ENCODE data around the gene PROM1.

The PROM1 gene

DNA sequence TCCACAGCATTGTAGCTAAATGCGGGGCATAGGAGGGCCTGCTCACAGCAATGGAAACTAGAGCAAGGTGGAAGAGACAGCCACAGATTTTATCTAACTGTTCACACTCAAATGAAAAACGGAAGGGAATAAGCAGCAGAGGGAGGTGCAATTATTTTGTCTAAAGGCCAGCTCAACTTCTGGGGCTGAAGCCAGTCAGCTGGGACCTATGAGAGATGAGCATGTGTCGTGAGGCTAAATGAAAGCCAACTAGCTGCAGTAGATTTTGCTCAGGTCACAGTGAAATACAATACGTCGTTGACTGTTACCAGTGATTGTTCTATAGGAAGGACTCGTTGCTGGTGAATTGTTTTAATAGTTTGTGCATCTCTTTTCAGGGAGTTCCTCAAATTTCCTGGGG, 94.4 kb downstream of the PROM1 start:
- Histone ChIP-seq H3K36me3 (ENCODE audit: control insufficient read depth in 2 of 2, insufficient read depth in 1 of 2, low read length in 2 of 2) (no peaks in the 10 kb centered on the region), H3K9me3 (ENCODE audit: control insufficient read depth, insufficient read depth, low read depth, low read length) (no peaks in the 10 kb centered on the region), H3K4me3 (ENCODE audit: low read depth, low read length) (no peak overlapping the region), H3K27ac (ENCODE audit: extremely low read depth, low read depth, low read length) (no peak overlapping the region), H3K4me1 (ENCODE audit: control insufficient read depth, insufficient read depth, low read length) (no peaks in the 10 kb centered on the region)
- ChIA-PET POLR2A (no interaction called here), CTCF (interaction anchor here (1.8 kb wide), 1 partner anchor 12 kb away, joined by 7 read pairs; no protein-coding TSS in a partner anchor)
- no peak for TF ChIP-seq ZXDB (tag by site-specific recombination; IDR thresholded peaks at IDR 0.05)
- no peak for TF ChIP-seq ZNF610 (tag by site-specific recombination; IDR thresholded peaks at IDR 0.05; ENCODE audit: borderline replicate concordance)
- no peak for TF ChIP-seq ZNF596 (tag by site-specific recombination; IDR thresholded peaks at IDR 0.05)
- no peak for TF ChIP-seq GLIS2 (tag by site-specific recombination; IDR thresholded peaks at IDR 0.05)
- TF ChIP-seq BCL6B (tag by site-specific recombination; IDR thresholded peaks at IDR 0.05): no peak
- TF ChIP-seq, protein P1, sequence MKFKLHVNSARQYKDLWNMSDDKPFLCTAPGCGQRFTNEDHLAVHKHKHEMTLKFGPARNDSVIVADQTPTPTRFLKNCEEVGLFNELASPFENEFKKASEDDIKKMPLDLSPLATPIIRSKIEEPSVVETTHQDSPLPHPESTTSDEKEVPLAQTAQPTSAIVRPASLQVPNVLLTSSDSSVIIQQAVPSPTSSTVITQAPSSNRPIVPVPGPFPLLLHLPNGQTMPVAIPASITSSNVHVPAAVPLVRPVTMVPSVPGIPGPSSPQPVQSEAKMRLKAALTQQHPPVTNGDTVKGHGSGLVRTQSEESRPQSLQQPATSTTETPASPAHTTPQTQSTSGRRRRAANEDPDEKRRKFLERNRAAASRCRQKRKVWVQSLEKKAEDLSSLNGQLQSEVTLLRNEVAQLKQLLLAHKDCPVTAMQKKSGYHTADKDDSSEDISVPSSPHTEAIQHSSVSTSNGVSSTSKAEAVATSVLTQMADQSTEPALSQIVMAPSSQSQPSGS (tag by site-specific recombination; IDR thresholded peaks at IDR 0.05; ENCODE audit: low read depth): no peak
- TF ChIP-seq HOXC10 (CRISPR knock-in tag; IDR thresholded peaks at IDR 0.05): no peak
- no peak for TF ChIP-seq ZNF221 (tag by site-specific recombination; IDR thresholded peaks at IDR 0.05; ENCODE audit: borderline replicate concordance)
- TF ChIP-seq ZNF560 (tag by site-specific recombination; IDR thresholded peaks at IDR 0.05; ENCODE audit: borderline replicate concordance): no peak
- TF ChIP-seq, protein P2, sequence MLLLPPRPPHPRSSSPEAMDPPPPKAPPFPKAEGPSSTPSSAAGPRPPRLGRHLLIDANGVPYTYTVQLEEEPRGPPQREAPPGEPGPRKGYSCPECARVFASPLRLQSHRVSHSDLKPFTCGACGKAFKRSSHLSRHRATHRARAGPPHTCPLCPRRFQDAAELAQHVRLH (tag by site-specific recombination; IDR thresholded peaks at IDR 0.05): no peak
- no peak for TF ChIP-seq ZNF24 (tag by site-specific recombination; IDR thresholded peaks at IDR 0.05)
- TF ChIP-seq ZNF146 (tag by site-specific recombination; IDR thresholded peaks at IDR 0.05): no peak
- TF ChIP-seq ZNF121 (tag by site-specific recombination; IDR thresholded peaks at IDR 0.05): no peak

DNA sequence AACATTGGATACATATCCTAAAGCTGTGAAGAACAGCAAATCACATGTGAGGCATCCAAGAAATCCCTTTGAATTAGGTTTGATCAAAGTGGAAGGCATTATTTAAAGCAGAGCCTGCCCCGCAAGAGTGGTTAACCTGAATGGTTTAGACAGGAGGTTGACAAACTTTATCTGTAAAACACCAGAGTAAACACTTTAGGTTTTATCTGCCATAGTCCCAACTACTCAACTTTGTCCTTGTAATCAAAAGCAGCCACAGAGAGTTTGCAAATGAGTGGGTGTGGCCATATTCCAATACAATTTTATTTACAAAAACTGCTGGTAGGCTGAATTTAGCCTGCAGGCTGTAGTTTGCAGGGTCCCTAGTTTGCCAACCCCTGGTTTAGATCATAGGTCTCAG, 95.6 kb downstream of the PROM1 start:
- Histone ChIP-seq H3K27ac (ENCODE audit: extremely low read depth, low read depth, low read length) (no peak overlapping the region), H3K9me3 (ENCODE audit: control insufficient read depth, insufficient read depth, low read depth, low read length) (no peaks in the 10 kb centered on the region), H3K4me3 (ENCODE audit: low read depth, low read length) (no peak overlapping the region), H3K4me1 (ENCODE audit: control insufficient read depth, insufficient read depth, low read length) (no peaks in the 10 kb centered on the region), H3K36me3 (ENCODE audit: control insufficient read depth in 2 of 2, insufficient read depth in 1 of 2, low read length in 2 of 2) (no peaks in the 10 kb centered on the region)
- ChIA-PET POLR2A (no interaction called here), CTCF (interaction anchor here (1.8 kb wide), 1 partner anchor 13 kb away, joined by 7 read pairs; no protein-coding TSS in a partner anchor)
- TF ChIP-seq, protein P3, sequence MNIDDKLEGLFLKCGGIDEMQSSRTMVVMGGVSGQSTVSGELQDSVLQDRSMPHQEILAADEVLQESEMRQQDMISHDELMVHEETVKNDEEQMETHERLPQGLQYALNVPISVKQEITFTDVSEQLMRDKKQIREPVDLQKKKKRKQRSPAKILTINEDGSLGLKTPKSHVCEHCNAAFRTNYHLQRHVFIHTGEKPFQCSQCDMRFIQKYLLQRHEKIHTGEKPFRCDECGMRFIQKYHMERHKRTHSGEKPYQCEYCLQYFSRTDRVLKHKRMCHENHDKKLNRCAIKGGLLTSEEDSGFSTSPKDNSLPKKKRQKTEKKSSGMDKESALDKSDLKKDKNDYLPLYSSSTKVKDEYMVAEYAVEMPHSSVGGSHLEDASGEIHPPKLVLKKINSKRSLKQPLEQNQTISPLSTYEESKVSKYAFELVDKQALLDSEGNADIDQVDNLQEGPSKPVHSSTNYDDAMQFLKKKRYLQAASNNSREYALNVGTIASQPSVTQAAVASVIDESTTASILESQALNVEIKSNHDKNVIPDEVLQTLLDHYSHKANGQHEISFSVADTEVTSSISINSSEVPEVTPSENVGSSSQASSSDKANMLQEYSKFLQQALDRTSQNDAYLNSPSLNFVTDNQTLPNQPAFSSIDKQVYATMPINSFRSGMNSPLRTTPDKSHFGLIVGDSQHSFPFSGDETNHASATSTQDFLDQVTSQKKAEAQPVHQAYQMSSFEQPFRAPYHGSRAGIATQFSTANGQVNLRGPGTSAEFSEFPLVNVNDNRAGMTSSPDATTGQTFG (tag by site-specific recombination; IDR thresholded peaks at IDR 0.05; ENCODE audit: borderline replicate concordance): no peak
- TF ChIP-seq ZNF555 (tag by site-specific recombination; conservative IDR thresholded peaks at IDR 0.05) (no peak), ZNF248 (tag by site-specific recombination; IDR thresholded peaks at IDR 0.05) (no peak), ZSCAN16 (tag by site-specific recombination; IDR thresholded peaks at IDR 0.05) (no peak), ZEB2 (tag by site-specific recombination; IDR thresholded peaks at IDR 0.05) (no peak), ZIC2 (tag by site-specific recombination; IDR thresholded peaks at IDR 0.05) (no peak)
- TF ChIP-seq, protein P4, sequence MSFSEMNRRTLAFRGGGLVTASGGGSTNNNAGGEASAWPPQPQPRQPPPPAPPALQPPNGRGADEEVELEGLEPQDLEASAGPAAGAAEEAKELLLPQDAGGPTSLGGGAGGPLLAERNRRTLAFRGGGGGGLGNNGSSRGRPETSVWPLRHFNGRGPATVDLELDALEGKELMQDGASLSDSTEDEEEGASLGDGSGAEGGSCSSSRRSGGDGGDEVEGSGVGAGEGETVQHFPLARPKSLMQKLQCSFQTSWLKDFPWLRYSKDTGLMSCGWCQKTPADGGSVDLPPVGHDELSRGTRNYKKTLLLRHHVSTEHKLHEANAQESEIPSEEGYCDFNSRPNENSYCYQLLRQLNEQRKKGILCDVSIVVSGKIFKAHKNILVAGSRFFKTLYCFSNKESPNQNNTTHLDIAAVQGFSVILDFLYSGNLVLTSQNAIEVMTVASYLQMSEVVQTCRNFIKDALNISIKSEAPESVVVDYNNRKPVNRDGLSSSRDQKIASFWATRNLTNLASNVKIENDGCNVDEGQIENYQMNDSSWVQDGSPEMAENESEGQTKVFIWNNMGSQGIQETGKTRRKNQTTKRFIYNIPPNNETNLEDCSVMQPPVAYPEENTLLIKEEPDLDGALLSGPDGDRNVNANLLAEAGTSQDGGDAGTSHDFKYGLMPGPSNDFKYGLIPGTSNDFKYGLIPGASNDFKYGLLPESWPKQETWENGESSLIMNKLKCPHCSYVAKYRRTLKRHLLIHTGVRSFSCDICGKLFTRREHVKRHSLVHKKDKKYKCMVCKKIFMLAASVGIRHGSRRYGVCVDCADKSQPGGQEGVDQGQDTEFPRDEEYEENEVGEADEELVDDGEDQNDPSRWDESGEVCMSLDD (tag by site-specific recombination; IDR thresholded peaks at IDR 0.05): no peak
